AG08395 (cell line): ENCODE results near the gene IWS1.

Experiments
- DNase-seq: peaks from one replicate; pipeline ENCODE4 v3.0.0; 2012; ENCODE audit warnings: mixed read lengths, low spot score

The IWS1 gene

DNA sequence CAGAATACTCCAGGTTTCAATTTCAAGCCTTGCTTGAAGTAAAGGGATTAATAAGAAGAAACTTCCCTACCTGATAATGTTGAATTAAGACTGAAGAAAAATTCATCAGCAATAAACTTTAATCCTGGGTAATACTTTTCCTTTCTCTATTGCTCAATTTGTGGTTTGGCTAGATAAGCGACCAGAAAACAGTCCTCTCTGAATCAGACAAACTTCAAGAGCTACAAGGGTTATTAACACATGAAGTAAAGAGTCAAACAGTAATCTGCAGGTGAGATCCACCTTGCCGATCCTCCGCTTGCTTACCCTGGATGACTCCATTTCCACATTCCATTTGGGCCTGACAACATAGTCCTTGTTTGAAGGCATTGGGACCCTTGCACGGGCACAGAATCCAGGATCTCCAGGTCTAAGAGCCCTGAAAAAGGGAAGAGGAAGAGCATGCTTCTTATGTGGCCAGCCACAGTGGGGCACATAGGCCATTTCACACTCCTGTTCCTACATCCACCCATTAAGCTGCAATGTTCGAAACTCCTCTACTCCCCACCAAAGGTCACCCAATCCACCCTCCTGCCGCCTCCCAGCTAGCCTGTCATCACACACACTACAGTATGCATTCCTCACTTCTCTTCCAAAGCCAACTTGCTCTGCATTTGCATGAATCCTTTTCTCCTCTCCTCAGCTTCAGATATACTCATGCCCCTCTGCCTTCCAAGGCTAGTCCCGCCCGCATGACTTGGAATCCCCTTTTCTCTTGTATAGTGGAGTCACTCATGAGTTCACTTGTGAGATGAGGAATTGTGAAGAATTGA, 39.8 kb downstream of the IWS1 start:
- peak; percentile 12 for DNase-seq

- DNase-seq = no peak
Measured at GRCh38 chr2:127485694-127486071, 40.6 kb downstream of the IWS1 start.

GRCh38 chr2:127485051-127485693, 41.1 kb downstream of the IWS1 start:
- DNase-seq = no peak

GRCh38 chr2:127482031-127482430, 44.3 kb downstream of the IWS1 start:
- no peak for DNase-seq

- DNase-seq = no peak
Measured at GRCh38 chr2:127479866-127480743, 46.2 kb downstream of the IWS1 start.

DNA sequence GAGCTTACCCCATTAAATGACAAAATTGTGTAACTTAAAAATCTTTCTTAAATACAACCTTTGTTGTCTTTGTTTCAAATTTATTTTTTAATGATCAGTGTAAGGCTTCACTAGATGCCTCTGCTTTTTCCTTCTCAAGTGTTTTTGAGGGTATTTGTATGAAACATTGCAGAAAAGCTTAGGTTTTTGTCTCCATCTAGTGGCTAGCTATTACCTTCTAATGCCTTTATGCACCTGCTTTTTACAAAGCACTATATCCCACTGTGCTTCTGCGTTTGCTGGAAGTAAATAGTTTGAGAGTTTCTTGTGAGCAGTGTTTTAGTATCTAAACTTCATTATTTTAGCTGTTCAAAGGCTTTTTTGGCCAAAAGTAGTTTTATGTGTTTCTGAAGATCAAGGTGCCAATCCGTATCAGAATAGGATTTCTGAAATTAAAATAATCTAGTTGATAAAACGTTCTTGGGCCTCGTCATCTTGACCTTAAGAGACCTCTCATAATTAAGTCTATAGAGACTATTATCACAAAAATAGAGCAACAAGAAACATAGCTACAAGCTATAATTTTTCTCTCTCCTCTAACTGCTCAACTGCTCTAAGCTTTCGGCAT, 47.0 kb downstream of the IWS1 start:
- peak; percentile 58 for DNase-seq

- no peak for DNase-seq
Measured at GRCh38 chr2:127475788-127476187, 50.5 kb downstream of the IWS1 start.

DNA sequence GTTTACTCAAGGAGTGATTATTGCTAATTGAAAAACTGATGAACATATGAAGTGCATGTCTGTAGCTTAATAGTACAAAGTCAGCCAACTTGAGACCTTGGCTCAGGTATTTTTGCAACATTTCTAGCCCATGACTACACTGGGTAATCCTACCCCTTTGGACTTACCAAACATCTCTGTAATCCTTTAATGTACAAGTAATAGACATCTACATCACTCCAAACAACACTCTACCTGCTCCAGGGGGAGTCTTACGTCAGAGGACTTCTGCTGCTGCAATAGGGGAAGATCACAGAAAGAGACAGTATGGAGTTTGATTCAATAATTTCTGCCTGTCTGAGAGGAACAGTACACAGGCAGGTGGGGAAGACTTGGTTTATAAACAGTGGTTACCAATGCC, 54.0 kb downstream of the IWS1 start:
- DNase-seq = no peak

GRCh38 chr2:127471286-127471988, 54.9 kb downstream of the IWS1 start:
- DNase-seq = no peak

DNA sequence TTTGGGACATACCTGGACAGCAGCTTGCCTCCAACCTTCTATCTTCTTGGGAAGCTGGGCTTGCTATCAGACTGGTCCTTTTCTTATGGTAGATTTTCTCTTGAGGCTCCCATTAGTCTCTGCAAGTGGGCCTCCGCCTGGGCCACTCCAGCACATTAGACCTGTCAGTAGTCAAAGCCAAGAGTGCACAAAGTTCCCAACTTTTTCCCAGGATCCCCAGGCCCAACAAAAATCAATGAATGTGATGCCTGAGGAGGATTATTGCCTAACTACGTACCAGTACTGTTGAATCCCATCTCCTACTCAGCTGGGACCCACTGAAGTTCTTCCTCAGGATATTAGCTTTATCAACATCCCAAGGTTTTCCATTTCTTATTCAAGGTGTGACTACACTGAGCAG, 56.3 kb downstream of the IWS1 start:
- no peak for DNase-seq

- no peak for DNase-seq
Measured at GRCh38 chr2:127469051-127469450, 57.2 kb downstream of the IWS1 start.

DNA sequence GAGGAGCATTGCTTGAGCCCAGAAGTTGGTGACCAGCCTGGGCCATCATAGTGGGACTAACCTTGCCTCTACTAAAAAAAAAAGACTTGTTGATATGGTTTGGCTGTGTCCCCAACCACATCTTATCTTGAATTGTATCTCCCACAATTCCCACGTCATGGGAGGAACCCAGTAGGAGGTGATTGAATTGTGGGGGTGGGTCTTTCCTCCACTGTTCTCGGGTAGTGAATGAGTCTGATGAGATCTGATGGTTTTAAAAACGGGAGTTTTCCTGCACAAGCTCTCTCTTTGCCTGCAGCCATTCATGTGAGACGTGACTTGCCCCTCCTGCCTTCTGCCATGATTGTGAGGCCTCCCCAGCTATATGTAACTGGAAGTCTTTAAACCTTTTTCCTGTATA, 61.0 kb downstream of the IWS1 start:
- no peak for DNase-seq

GRCh38 chr2:127464470-127465257, 61.6 kb downstream of the IWS1 start:
- DNase-seq = no peak

DNA sequence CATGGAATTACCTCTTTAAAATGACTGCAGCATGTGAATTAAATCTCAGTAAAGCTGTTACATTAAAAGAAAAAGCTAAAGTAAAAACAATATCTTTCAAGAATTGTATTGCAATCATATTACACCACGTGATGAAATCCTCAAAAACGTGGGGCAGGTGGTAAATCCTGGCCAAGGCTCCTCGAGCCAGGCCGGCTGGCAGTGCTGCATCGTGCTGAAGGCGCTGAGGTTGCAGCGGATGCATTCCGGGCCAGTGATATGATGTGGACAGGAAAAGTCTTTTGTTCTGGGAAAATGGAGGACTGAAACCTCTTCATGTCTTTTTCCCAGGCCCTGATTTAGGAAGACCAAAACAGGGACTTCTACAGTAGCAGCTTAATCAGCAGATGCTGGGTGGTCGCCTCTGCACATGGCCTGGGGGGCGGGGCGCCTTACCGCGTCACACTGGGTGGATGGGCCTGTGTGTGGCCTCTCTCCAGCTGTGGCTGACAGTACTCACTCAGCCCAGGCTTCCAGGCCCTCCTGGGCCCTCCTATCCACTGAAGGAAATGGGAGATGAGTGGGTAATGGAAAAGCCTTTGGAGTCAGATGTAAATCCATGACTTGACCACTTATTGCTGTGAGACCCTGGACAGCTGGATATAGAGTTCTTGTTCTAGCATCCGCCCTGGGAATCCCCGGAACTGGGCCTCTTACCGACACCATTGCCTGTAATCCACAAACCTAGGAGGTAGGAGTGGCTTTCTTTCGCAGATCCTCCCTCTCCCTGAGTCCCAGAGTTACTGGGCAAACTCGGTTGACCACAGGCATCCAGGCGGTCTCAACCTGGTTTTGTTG, 62.9 kb downstream of the IWS1 start:
- DNase-seq = no peak

GRCh38 chr2:127462461-127462860, 63.8 kb downstream of the IWS1 start:
- no peak for DNase-seq

DNA sequence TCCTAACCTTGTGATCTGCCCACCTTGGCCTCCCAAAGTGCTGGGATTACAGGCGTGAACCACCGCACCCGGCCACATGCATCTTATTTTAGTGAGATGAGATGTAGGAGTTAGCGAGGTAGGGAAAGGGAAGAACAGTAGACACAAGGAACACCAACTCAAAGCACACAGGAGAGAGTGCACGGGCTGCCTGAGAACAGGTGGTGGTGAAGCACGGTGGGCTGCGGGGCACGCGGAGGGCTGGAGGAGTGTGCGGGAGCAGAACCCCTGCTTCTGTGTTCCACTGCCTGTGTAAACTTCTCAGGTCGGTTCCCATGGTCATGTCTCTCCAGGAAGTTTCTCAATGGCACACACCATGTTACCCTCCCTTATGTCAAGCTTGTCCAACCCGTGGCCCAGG, 69.3 kb downstream of the IWS1 start:
- DNase-seq = no peak

DNA sequence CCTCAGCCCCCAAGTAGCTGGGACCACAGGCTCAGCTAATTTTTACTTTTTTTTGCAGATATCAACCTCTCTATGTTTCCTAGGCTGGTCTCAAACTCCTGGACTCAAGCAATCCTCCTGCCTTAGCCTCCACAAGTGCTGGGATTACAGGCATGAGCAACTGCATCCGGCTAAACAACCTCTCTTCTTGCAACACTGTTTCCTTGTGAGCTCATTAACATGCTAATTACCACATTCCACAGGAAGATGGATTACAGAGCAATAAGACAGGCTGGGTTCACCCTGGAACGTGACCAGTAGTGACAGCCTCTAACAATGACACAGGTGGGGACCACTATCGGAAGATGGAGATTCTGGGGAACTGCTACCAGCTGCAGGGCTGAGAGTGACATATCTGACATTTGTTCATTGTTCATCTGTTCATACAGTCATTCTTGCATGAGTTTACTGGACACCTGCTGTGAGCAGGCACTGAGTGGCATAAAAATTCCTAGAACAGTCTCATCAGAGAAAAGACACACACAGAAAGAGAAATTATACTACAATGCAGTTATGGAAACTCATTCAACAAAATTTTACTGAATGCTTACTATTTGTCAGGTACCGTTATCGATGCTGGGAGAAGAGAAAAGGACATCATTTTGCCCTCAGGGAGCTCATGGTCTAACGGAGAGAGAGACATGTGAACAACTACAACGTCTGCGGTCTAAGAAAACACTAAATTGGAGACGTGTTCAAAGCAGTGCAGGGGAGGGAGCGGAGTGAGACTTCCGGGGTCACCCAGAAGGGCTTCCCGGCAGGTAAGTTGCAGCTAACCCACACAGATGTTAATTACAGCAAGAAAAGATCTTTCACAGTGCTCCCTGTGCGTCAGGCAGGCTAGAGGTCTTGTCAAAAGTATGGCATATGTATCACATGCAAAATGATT, 70.5 kb downstream of the IWS1 start:
- DNase-seq = no peak

- no peak for DNase-seq
Measured at GRCh38 chr2:127454595-127455565, 71.4 kb downstream of the IWS1 start.
